NOMO-1 treated with dmso at 0.1 percent for 144 hours (cell line): ENCODE measurements around the gene ATP10D.

Experiments
- DNase-seq: peaks from one replicate; lab custom pipeline; 2025; ENCODE audit not compliant: unreplicated experiment; lab: John Stamatoyannopoulos, UW

The ATP10D gene

DNA sequence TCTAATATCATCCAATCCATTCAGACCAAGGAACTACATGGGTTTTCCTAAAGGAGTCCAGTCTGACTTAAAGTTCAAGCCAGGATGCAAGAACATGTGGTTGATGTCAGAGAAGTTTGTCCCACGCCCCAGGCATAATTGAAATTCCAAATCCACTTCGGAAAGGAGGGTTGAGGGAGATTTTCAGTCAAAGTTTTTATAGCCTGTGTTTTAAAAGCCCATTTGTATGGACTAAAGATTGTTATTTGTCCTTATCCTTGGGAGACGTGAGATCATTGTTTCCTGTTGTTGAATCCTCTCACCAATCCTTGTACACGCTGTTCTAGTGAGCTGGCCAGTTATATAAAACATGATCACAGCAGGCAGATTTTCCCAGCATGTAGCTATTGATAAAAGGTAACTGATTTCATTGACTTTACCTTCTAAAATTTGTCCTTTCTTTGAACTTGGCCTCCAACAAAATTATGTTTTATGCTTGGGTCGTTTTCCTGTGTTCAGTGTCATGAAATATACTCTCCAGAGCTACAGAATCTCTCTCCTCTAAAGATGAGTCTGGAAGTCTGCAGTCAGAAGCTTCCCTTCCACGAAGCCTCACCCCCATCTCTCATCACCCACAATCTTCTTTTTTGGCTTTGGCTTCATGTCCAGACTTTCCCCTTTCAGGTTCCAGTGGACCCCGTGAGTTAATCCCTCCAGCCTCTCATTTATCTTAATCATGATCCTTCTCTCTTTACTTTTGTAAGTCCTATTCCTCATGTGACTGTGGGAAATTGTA is 92.9 kb downstream of the ATP10D start:
- DNase-seq = no peak

DNA sequence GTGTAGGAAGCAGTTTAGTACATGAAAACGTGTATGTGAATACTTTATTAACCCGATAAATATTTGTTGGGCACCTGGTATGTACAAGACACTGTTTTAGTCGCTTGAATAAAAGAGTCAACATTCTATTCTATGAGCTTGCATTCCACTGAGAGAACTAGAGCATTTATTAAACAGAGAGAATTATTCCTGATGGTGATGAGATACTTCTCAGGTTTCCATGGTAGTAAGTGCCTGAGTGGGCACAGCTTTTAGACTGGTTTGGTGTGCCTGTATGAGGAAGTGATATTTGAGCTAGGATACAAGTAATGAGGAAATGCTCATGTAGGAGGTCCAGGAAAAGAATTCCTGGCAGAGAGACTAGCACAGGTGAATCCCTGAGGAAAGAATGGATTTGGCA is 94.2 kb downstream of the ATP10D start:
- DNase-seq = no peak

DNA sequence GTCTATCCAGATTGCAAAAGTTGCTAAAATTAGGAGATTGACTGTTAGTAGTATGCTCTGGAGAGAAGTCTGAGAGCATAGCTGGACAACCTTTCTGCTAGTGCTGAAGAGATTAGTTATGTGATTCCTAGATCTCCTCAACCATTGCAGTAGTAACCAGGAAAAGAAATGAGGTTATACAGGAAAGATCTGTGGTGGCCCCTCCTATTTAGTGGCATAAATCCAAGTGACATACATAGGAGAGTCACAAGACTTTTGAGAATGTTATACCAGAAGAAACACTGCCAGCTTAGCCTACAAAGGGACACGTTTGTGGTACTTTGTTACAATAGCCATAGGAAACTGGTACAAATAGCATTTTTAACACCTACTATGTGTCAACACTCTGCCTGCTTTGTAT is 105.2 kb downstream of the ATP10D start:
- DNase-seq = no peak

DNA sequence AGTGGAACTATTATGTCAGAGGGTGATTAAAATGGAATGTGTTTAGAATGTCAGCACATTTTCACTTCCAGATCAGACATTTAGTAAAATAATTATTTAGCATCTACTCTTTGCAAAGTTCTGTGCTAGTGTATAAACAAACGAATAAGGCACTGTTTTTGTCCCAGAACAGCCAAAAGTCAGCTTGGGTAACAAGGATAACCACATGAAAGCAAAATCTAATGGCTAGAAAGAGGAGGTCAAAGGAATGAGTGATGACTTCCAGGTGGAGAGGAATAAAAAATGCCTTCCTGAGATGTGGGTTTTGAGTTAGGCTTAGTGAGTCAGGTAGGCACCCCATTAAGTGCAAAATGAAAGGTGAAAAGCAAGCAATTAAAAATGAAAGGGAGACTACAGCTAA is 112.6 kb downstream of the ATP10D start:
- DNase-seq = no peak

DNA sequence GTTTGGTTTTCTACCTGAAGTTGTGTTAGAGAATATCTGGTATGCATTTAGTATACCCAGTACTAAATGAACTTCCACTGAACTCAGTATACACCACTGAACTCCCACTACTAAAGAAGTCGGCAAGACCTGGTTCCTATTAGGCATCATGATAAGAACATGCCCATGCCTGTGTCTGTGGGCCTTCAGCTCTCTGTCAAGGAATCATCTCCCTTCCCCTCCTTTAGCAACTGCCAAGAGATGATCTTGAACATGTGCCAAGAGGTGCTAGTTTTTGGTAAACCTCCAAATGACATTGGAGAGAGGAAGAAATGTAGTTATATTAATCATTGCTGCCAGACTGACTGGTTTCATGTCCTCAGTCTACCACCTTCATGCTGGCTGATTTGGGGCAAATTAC is 113.2 kb downstream of the ATP10D start:
- DNase-seq = no peak

DNA sequence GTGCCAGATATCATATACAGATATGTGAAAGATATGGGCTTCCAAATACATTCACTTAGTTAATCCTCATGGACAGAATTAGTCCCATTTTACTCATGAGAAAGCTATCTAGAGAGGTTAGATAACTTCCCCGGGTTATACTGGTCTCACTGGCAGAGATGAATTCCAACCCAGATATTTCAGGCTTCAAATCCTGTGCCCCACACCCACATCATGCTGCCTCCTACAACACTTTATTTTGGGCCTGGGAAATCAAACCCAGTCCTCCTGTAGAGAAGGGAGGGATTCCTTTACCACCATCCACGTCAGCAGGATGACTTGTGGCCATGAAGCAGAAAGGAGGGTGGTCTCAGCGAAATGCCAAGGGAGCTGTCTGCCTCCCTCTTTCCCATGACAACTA is 113.8 kb downstream of the ATP10D start:
- no peak for DNase-seq

DNA sequence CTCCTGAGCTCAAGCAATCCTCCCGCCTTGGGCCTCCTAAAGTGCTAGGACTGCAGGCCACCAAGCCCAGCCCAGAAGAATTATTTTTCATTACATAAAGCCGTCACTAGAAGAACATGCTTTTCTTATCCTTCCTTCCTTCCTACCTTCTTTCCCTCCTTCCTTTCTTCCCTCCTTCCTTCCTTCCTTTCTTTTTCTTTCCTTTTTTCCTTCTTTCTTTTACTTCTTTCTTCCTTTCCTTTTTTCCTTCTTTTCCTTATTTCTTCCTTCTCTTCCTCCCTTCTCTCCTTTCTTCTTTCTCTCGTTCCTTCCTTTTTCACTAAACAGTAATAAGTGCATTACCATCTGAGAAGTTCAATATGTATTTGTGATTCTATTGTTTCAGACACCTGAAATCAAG is 121.4 kb downstream of the ATP10D start:
- no peak for DNase-seq

DNA sequence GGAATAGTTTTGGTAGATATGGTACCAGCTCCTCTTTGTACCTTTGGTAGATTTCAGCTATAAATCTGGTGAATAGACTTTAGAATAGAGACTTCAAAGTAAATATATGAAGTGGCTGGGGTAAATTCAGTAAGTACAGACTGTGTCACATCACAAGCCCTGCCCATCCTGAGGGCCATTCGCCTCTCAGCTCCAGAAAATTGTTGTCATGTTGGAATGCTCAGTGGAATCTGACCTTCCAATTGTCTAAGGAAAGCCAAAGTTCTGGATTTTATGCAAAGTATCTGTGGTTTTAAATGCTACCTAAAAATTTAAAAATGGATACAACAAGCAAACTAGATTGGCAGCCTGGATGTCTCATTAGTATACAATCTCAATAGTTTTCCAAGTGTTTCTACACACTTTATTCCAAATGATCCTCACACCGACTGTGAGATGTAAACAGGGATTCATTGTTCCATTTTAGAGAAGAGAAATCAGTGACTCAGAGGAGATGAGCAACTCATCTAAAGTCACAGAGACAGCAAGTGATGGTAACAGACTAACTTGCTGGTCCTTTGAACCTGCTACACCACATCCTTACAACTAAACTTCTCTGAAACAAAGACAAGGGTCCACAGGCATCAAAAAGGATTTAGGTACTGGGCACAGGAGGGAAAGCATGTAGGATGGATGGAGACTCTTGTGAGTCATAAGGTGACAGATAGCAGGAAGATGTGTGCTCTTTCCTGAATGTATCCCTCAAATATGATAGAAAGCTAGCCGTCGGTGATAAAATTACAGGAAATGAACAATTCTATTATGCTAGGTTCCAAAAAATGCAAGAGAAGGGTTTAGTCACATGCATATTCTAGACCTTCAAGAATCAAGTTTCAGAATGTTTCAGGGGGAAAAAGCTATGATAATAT is 127.3 kb downstream of the ATP10D start:
- no peak for DNase-seq

DNA sequence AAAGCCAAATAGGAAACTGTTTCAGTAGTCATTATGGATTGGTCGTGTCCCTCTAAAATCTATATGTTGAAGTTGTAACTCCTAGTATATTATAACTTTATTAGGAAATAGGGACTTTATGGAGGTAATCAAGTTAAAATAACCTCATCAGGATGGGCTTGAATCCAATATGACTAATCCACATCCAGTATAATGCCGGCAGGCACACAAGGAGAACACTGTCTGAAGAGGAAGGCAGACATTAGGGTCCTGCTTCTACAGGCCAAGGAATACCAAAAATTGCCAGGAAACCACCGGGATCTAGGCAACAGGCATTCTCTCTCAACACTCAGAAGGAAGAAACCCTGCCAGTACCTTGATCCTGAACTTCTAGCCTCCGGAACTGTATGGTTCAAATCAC is 130.3 kb downstream of the ATP10D start:
- DNase-seq = no peak

DNA sequence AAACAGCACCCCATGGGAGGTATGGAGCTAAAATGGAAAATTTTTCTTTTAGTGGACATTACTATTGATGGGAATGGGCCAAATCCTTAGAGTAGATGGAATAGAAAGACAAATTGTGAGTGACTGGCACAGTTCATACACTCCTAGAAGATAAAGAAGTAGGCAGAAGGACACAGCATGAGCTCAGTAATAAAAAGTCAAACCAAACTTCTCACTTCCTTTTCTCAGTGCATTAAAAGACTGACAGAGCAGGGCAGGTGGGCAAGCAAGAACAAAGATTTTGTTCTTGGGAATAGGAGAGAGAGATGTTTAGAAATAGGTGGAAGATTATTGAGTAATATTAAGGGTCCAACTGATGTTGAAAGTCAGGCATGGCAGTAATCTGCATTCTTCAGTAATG is 132.5 kb downstream of the ATP10D start:
- DNase-seq = no peak

DNA sequence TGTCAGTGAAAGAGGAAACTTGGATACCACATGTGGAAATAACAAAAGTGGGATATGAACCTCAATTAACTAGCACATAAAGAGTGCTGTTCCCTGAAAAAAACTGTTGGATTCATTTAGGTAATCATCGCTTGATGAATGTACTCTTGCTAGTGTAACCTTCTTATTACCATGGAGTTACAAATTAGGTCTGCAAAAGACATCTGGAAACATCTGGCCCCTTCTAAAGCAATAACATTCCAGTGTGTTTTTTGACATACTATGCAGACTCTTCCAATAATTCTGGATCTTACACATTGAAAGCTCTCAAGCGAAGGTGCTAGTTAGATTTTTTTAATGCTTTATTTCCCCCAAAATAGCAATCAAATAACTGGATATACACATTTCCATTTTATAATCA is 134.6 kb downstream of the ATP10D start:
- no peak for DNase-seq

DNA sequence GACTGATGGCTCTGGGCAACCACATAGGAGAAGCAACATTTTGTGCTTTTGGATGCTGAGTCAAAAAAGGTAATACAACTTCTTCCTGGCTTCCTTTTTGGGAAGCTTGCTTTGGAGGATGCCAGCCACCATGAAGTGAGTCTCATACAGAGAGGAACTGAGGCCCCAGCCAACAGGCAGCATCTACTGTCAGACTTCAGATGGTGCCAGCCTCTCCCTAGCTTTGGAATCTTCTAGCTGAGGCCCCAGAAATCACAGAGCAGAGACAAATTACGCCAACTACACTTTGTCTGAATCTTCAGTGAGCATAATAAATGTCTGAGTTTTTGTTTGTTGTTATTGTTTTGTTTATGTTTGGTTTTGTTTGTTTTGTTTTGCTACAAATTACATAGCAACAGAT is 136.1 kb downstream of the ATP10D start:
- no peak for DNase-seq

DNA sequence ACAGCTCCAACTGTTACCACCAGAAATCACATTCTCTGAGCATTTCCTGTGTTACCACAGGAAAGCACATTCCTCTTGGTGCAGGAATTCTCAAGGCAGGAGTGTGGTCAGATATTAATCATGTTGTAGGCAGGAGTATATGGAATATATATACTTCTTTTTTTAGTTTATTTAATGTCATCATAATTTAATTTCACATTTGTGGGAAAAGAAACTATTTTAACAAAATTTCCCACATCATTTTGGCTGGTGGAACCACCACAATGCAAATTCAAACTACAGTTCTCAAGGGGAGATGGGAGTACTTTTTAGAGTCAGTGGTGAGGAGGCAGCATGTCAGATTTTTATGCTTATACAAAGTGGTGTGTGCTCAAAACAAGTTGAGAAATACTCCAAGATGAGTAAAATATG is 139.0 kb downstream of the ATP10D start:
- no peak for DNase-seq

DNA sequence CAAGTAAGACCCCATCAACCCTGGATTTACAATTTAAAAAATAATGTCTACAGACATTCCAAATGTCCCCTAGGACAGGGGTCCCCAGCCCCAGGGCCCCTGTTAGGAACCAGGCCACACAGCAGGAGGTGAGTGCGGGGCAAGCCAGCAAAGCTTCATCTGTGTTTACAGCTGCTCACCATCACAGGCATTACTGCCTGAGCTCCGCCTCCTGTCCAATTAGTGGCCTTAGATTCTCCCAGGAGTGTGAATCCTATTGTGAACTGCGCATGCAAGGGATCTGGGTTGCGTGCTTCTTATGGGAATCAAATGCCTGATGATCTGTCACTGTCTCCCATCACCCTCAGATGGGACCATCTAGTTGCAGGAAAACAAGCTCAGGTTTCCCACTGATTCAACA is 146.1 kb downstream of the ATP10D start:
- no peak for DNase-seq

DNA sequence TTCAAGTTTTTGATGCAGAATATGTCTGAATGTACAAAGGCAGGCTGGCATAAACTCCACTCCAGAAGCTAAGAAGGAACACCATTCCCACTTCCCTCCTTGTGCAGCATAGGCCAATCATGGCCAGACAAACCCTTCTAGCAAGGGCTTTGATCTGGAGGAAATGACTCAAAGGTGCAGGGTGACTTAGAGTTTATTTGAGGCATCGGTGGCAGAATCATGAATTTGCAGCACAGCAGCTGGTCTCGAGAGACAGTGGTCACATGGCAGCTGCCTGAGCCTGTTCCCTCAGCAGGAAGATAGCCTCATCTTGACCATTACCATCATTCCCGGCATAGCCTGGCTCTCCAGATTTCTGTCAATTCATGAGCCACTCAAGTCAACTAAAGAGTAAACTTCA is 154.5 kb downstream of the ATP10D start:
- DNase-seq = no peak

DNA sequence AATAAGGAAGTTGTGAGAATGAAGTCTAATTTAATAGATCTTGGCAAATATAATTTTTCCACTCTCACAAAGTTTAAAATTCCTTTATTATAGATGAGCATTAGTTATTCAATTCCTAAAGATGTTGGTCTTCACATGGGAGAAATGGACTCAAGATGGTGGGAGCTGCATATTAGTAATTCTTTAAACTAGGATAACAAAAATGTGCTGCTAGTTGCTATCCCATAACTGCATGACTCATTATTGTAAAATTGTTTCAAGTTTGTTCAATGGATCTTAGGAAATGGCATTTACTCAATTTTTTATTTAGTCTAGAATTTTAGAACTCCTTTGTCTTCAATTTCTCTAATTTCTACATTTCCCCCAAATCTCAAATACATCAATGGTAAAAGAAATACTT is 155.8 kb downstream of the ATP10D start:
- no peak for DNase-seq

DNA sequence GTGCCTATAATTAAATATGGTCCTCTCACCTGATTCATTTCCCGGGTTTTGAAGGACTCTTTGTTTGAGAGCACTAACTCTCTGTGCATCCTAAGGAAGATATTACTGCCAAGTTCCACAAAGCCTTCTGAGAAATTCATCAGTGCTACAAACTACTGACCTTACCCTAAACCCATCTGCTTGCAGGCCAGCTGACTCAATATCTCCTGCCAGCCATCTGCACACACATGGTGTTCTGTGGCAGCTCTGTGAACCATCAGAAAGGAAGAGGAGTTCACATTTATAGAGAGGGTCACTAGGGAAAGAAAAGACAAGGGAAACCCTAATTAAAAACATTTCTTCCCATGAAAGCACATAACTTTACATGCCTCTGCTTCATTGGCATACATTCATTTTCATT is 156.7 kb downstream of the ATP10D start:
- DNase-seq = no peak

DNA sequence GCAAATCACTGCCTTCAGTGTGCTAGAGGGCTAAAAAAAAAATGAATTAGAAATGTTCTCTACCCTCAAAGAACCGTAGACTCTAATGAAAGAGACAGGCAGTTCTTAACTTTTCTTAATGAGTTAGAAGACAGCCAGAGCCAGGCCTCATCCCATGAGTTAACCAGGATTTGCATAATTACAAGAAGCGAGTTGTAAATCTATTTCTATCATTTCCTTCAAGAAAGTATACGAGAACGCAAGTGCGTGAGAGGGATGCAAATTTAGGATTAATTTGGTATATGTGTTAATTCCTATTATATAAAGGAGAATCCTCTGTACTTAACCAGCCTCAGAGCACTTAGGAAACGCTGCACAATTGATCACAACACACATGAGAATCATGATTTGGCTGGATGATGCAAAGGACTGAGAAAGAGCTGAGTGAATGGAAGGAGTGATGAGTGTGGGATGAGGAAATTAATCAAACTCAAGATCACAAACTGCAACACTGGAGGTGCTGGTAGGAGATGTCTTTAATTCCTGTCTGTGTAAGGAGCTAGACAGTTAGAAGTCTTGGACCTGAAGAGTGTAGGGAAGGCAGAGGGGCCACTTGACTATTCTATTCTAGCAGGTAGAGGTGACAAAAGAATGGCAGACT is 157.2 kb downstream of the ATP10D start:
- no peak for DNase-seq
